IPS-15b (cell line): Measurements from ENCODE around the gene RAB22A.
"Not testable (repeated sequence)": the region's sequence is repeated elsewhere in the genome, so short reads cannot be mapped to it uniquely, and the experiment has no call there.

ENCODE experiments used
- H3K27me3 ChIP-seq: one replicate; pipeline ENCODE4 v1.6.1; 2013; ENCODE audit warnings: low read length; ENCODE audit not compliant: control insufficient read depth, insufficient read depth
- H3K36me3 ChIP-seq: one replicate; pipeline ENCODE4 v1.6.1; 2013; ENCODE audit warnings: low read length; ENCODE audit not compliant: control insufficient read depth, insufficient read depth
- H3K4me1 ChIP-seq: one replicate; pipeline ENCODE4 v1.6.1; 2013; ENCODE audit warnings: mild to moderate bottlenecking, low read length; ENCODE audit not compliant: control insufficient read depth, insufficient read depth
- H3K4me3 ChIP-seq: one replicate; pipeline ENCODE4 v1.5.1; 2013; ENCODE audit warnings: low read depth, low read length
- H3K9ac ChIP-seq: one replicate; pipeline ENCODE4 v1.6.1; 2013; ENCODE audit warnings: low read depth, mild to moderate bottlenecking, low read length
- H3K9me3 ChIP-seq: one replicate; pipeline ENCODE4 v1.6.1; 2013; ENCODE audit warnings: mild to moderate bottlenecking, low read length; ENCODE audit not compliant: control insufficient read depth, insufficient read depth

RAB22A gene

GRCh38 chr20:58360936-58361335 lies 51.4 kb downstream of the RAB22A start:
- Histone ChIP-seq H3K4me1 (no peaks in the 10 kb centered on the region), H3K9me3 (no peaks in the 10 kb centered on the region), H3K9ac (no peak overlapping the region), H3K27me3 (no peaks in the 10 kb centered on the region), H3K36me3 (no peaks in the 10 kb centered on the region), H3K4me3 (no peak overlapping the region)

- H3K4me3 ChIP-seq, result no peak overlapping the region
- no peaks in the 10 kb centered on the region for H3K4me1 ChIP-seq
- no peaks in the 10 kb centered on the region for H3K27me3 ChIP-seq
- H3K36me3 ChIP-seq, result no peaks in the 10 kb centered on the region
- H3K9ac ChIP-seq, result no peak overlapping the region
- H3K9me3 ChIP-seq, result no peaks in the 10 kb centered on the region
These were observed 52.1 kb downstream of the RAB22A start for GRCh38 chr20:58361481-58362205.

DNA sequence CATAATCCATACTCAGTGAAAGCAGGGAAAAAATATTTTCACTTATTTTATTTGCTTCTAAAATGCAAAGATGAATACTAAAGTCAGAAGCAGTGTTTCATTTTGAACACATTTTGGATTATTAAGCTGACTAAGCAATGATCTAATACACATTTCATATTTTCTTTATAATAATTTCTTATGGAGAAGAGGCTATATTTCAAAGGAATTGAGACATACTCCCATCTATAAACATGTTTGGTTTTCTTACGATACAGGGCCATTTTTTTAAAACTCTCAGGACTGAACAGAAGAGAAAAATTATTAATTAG lies 52.6 kb downstream of the RAB22A start:
- no peaks in the 10 kb centered on the region for H3K27me3 ChIP-seq
- H3K36me3 ChIP-seq, result no peaks in the 10 kb centered on the region
- H3K9ac ChIP-seq, result no peak overlapping the region
- no peak overlapping the region for H3K4me3 ChIP-seq
- H3K9me3 ChIP-seq, result no peaks in the 10 kb centered on the region
- no peaks in the 10 kb centered on the region for H3K4me1 ChIP-seq

GRCh38 chr20:58362970-58363369 lies 53.5 kb downstream of the RAB22A start:
- H3K4me3 ChIP-seq, result no peak overlapping the region
- H3K9me3 ChIP-seq, result no peaks in the 10 kb centered on the region
- H3K27me3 ChIP-seq, result no peaks in the 10 kb centered on the region
- no peaks in the 10 kb centered on the region for H3K4me1 ChIP-seq
- no peak overlapping the region for H3K9ac ChIP-seq
- H3K36me3 ChIP-seq, result no peaks in the 10 kb centered on the region

GRCh38 chr20:58366866-58367265 lies 57.4 kb downstream of the RAB22A start:
- H3K9me3 ChIP-seq, result no peaks in the 10 kb centered on the region
- no peak overlapping the region for H3K4me3 ChIP-seq
- no peaks in the 10 kb centered on the region for H3K27me3 ChIP-seq
- no peaks in the 10 kb centered on the region for H3K36me3 ChIP-seq
- no peak overlapping the region for H3K9ac ChIP-seq
- H3K4me1 ChIP-seq, result no peaks in the 10 kb centered on the region

GRCh38 chr20:58372806-58373205 lies 63.3 kb downstream of the RAB22A start:
- peaks cover 29% of the 10 kb centered on the region for H3K4me1 ChIP-seq
- no peak overlapping the region for H3K4me3 ChIP-seq
- no peaks in the 10 kb centered on the region for H3K36me3 ChIP-seq
- H3K27me3 ChIP-seq, result no peaks in the 10 kb centered on the region
- H3K9ac ChIP-seq, result no peak overlapping the region
- no peaks in the 10 kb centered on the region for H3K9me3 ChIP-seq

- not testable (repeated sequence) for H3K4me3 ChIP-seq, H3K9ac ChIP-seq, H3K36me3 ChIP-seq, H3K27me3 ChIP-seq, H3K9me3 ChIP-seq
- peaks cover 29% of the 10 kb centered on the region for H3K4me1 ChIP-seq
These were observed 63.8 kb downstream of the RAB22A start for GRCh38 chr20:58373296-58373695.

DNA sequence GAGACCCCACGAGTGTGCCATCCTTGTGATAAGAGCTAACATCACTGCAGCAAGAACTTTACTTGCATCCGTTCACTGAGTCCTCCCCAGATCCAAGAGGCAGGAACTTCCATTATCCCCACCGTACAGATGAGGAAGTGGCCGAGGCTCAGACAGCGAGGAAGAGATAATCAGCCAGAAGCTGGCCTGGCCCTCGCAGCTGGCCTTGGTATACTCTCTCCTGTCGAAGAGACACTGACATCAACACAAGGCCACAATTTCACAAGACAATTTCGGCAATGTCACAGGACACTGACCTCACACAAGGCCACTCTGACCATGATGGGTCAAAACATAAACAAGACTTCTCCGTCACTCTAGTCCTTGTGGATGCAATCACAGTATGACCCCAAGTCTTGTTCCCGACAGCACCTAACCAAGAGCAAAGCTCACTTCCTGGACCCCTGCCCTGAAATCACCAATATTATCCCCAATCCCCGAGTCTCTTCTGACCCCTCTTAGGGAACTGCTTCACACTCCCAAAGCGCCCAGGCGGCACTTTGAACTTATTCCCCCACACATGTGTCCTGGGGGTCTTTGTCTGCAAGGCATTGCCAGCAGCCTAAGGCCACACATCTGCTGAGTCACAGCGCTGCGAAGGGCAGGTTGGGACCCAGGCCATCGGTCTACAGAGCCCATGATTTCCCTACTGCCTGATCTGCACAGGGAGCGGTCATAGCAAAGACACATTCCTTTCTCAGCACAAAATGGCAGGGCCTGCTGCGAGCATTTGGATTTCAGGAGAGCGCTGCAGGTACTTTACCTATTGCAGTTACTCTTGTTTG lies 64.7 kb downstream of the RAB22A start:
- Histone ChIP-seq H3K36me3 (no peaks in the 10 kb centered on the region), H3K4me1 (peaks cover 29% of the 10 kb centered on the region), H3K9me3 (no peaks in the 10 kb centered on the region), H3K9ac (no peak overlapping the region), H3K4me3 (peak overlapping the region; percentile 50), H3K27me3 (no peaks in the 10 kb centered on the region)

DNA sequence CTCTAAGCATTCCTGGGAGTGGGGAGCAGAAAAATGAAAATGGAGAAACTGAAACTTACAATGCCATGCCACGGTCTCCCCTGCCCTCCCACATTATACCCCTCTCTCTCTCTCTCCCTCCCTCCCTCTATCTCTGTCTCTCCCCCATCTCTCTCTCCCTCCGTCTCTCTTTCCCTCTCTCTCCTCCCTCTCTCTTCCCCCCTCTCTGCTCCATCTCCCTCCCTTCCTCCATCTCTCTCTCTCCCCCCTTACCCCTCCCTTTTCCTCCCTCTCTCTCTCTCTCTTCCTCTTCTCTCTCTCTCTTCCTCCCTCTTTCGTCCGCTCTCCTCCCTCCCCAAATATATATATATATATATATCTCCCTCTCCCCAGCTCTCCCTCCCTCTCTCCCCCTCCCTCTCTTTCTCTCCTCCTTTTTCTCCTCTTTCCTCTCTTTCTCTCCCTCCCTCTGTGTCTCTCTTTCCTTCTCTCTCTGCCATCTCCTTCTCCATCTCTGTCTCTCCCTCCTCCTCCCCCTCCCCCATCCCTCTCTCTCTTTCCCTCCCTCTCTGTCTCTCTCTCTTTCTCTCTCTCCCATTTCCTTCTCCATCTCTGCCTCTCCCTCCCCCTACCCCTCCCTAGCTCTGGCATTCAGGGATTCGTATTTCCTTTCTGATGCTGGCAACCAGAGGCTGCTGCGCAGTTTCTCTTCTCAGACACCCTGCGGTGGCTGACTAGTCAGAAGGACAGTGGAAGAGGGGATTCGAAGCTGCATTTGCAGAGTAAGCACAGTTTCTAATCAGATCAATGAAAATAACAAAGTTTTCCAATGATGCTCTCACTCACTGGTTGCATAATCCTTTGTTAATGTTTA lies 65.6 kb downstream of the RAB22A start:
- no peak overlapping the region for H3K9ac ChIP-seq
- peaks cover 29% of the 10 kb centered on the region for H3K4me1 ChIP-seq
- peak overlapping the region; percentile 50 for H3K4me3 ChIP-seq
- H3K36me3 ChIP-seq, result no peaks in the 10 kb centered on the region
- H3K9me3 ChIP-seq, result no peaks in the 10 kb centered on the region
- no peaks in the 10 kb centered on the region for H3K27me3 ChIP-seq

DNA sequence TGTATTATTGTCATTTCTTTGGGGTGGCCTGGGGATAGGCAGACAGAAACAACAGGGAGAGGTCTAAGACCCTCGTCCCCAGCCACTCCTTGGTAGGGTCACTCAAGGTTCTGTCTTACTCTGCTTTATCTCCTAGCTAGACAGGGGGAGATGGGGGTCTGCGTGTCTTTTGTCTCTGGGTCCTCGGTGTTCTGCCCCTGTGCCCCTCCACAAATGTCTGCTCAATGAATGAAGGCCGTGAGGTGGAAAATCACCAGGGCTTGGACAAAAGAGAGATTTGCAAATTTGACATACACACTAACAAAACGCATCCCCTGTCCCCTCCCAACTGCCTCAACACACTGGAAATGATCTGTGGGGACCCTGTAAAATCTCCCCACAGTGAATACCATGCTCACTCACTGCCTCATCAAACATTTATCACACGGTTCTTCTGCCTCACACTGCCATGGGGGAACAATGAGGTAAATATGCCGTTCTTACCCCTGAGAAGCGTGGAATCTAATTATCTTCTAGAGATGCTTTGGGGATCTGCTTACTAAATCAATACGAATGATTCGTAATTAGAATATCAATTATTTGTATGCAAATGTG lies 66.3 kb downstream of the RAB22A start:
- Histone ChIP-seq H3K4me1 (peaks cover 29% of the 10 kb centered on the region), H3K9me3 (no peaks in the 10 kb centered on the region), H3K4me3 (peak overlapping the region; percentile 45), H3K36me3 (no peaks in the 10 kb centered on the region), H3K27me3 (no peaks in the 10 kb centered on the region), H3K9ac (no peak overlapping the region)

DNA sequence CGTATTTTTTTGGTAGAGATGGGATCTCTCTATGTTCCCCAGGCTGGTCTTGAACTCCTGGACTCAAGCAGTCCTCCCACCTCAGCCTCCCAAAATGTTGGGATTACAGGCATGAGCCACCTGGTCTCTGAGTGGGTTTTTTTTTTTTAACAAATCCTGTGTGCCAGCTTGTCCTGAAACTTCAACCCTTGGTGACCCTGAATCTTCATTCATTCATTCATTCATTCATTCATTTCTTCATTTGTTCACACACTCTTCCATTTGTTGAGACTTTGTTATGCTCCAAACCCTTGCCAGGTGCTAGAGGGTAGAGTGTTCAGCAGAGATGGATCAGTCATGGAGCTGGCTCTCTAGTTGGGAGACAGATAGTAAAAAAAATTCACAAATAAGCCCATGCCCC lies 67.5 kb downstream of the RAB22A start:
- Histone ChIP-seq H3K27me3 (no peaks in the 10 kb centered on the region), H3K9me3 (no peaks in the 10 kb centered on the region), H3K9ac (no peak overlapping the region), H3K4me1 (peaks cover 28% of the 10 kb centered on the region), H3K36me3 (no peaks in the 10 kb centered on the region), H3K4me3 (no peak overlapping the region)
